Measurements from ENCODE around the gene STING1. TPM values are rescaled to one million over a fixed set of nuclear protein-coding genes. Genes with fewer than 3 reads are reported as not detected.
"Not testable (repeated sequence)": the region's sequence is repeated elsewhere in the genome, so short reads cannot be mapped to it uniquely, and the experiment has no call there.

Gene STING1
- polyA plus RNA-seq, 3 donors from 2014 or later = 67.8 to 150 (median 142) TPM

DNA sequence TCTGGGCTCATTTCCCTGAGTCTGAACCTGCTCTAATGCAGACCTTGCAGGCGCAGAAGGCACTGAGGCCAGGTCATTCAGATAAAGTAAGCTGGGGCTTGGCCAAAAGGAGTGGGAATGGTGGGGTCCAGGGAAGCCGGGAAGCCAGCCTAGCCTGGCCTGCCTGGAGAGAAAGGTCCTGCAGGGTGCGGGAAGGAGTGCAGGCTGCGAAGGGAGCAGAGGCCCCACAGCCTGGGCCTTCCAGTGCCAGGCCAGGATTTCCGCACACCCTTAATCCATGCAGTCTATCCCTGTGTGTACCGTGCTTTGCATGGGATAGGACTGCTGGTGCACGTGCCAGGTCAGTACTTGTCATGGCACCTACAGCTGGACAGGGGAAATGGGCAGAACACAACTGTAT is 3.6 kb upstream of the STING1 start:
- H3K4me3 Mint-ChIP-seq = no peak overlapping the region
- no peak overlapping the region for H3K27ac Mint-ChIP-seq

DNA sequence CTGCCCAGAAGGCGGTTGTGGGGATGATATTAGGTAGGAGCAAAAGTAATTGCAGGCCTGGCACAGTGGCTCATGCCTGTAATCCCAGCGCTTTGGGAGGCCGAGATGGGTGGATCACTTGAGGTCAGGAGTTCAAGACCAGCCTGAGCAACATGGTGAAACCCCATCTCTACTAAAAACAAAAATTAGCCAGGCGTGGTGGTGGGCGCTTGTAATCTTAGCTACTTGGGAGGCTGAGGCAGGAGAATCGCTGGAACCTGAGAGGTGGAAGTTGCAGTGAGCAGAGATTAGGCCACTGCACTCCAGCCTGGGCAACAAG is 291 bp upstream of the STING1 start:
- not testable (repeated sequence) for DNase-seq, H3K9me3 Mint-ChIP-seq
- Mint-ChIP-seq H3K27ac (peak overlapping the region; percentile 87 to 98 (median 92)), H3K4me3 (peak overlapping the region; percentile 86 to 95 (median 90)), H3K27me3 (ENCODE audit: low read depth in 3 of 3) (peaks cover 5 to 11% (median 9%) of the 10 kb centered on the region in 3 donors), H3K36me3 (peaks cover 7 to 16% (median 10%) of the 10 kb centered on the region in 3 donors), H3K4me1 (peaks cover 42 to 44% of the 10 kb centered on the region in 2 donors)

More for the DNA sequence above, 3.6 kb upstream of the STING1 start:
- no peaks in the 10 kb centered on the region for H3K9me3 Mint-ChIP-seq
- H3K27me3 Mint-ChIP-seq (ENCODE audit: low read depth in 3 of 3) = peaks cover 8 to 13% (median 9%) of the 10 kb centered on the region in 3 donors
- H3K4me1 Mint-ChIP-seq = peaks cover 31 to 32% of the 10 kb centered on the region in 2 donors
- no peaks in the 10 kb centered on the region for H3K36me3 Mint-ChIP-seq
- DNase-seq = no peak

DNA sequence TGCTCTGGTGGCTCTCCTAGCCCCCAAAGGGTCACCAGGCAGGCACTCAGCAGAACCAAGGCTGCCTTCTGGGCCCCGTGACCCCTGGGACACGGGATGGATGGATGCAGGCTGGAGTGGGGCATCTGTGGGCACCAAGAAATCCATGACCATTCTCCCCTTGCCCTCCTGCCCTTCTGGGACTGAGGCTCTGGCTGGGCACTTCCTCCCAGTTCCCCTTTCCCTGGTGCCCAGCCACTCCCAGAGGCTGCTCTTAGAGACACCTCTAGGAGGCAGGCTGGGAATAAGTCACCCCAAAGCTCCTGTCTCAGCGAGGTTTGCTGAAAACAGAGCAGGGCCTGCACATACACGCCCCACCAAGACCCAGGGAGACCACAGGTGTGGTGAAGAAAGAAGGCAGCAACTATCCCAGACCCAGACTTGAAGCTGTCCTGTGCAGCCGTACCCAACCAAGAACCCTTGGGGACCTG is 943 bp downstream of the STING1 start:
- DNase-seq = no peak
- Mint-ChIP-seq H3K36me3 (peaks cover 7 to 20% (median 10%) of the 10 kb centered on the region in 3 donors), H3K27me3 (ENCODE audit: low read depth in 3 of 3) (peaks cover 5 to 11% (median 9%) of the 10 kb centered on the region in 3 donors), H3K4me1 (peaks cover 46 to 50% of the 10 kb centered on the region in 2 donors), H3K4me3 (peak overlapping the region; percentile 86 to 95 (median 90)), H3K27ac (peak overlapping the region; percentile 87 to 98 (median 92)), H3K9me3 (no peaks in the 10 kb centered on the region)

DNA sequence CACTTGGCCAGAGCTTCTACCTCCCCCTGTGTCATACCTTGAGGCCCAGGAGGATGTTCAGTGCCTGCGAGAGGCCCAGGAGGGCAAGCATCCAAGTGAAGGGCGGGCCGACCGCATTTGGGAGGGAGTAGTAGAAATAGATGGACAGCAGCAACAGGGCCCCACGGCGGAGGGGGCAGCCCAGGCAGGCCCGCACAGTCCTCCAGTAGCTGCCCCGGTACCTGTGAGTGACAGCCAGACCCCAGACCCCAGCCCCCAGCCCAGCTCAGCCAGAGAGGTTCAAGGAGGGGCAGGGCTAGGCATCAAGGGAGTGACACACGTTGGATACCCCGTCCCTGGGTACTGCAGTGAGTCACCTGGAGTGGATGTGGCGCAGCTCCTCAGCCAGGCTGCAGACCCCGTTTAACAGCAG is 1.4 kb downstream of the STING1 start:
- peak overlapping the region; percentile 86 to 95 (median 90) for H3K4me3 Mint-ChIP-seq
- no peaks in the 10 kb centered on the region for H3K9me3 Mint-ChIP-seq
- DNase-seq = no peak
- H3K27ac Mint-ChIP-seq = peak overlapping the region in 5 of 6 donors; percentile 54 to 98 (median 92)
- peaks cover 5 to 11% (median 9%) of the 10 kb centered on the region in 3 donors for H3K27me3 Mint-ChIP-seq (ENCODE audit: low read depth in 3 of 3)
- H3K36me3 Mint-ChIP-seq = peaks cover 7 to 20% (median 10%) of the 10 kb centered on the region in 3 donors
- H3K4me1 Mint-ChIP-seq = peaks cover 50 to 54% of the 10 kb centered on the region in 2 donors

DNA sequence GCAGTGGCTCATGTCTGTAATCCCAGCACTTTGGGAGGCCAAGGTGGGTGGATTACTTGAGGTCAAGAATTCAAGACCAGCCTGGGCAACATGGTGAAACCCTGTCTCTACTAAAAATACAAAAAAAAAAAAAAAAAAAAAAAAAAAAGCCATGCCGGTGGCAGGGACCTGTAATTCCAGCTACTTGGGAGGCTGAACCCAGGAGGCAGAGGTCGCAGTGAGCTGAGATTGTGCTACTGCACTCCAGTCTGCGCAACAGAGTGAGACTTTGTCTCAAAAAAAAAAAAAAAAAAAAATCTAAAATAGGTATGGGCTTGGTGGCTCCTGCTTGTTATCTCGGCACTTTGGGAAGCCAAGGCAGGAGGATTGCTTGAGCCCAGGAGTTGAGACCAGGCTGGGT is 2.8 kb downstream of the STING1 start:
- H3K4me3 Mint-ChIP-seq, DNase-seq, H3K9me3 Mint-ChIP-seq, H3K27ac Mint-ChIP-seq: not testable (repeated sequence)
- Mint-ChIP-seq H3K4me1 (peaks cover 64 to 66% of the 10 kb centered on the region in 2 donors), H3K27me3 (ENCODE audit: low read depth in 3 of 3) (peaks cover 5 to 13% (median 11%) of the 10 kb centered on the region in 3 donors), H3K36me3 (peaks cover 10 to 31% (median 10%) of the 10 kb centered on the region in 3 donors)

DNA sequence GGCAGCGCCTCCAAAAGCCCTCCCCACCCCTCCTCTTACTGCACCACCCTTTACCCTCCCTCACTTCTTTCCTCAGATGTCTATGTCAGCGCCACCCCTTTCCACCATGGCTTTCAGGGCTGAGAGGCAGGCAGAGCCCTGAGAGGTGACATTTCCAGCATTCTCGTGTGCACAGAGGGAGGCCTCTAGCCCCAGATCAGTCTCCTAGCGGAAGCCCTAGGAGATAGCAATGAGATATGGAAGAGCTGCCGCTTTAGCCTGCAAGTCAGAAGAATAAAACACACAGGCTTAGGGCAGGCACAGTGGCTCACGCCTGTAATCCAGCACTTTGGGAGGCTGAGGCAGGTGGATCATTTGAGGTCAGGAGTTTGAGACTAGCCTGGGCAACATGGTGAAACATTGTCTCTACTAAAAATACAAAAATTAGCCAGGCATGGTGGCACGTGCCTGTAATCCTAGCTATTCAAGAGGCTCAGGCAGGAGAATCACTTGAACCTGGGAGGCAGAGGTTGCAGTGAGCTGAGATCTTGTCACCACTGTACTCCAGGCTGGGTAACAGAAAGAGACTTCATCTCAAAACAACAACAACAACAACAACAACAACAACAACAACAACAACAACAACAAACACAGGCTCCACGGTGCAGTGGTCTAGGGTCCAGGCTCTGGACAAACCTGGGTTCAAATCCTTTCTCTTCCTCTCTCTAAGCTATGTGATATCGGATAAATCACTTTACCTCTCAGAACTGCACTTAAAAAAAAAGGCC is 3.7 kb downstream of the STING1 start:
- Mint-ChIP-seq H3K36me3 (peaks cover 10 to 31% (median 10%) of the 10 kb centered on the region in 3 donors), H3K4me1 (peaks cover 73 to 74% of the 10 kb centered on the region in 2 donors), H3K4me3 (peak overlapping the region in 3 of 5 donors; percentile 9 to 33 (median 22)), H3K27me3 (ENCODE audit: low read depth in 3 of 3) (peaks cover 5 to 13% (median 11%) of the 10 kb centered on the region in 3 donors), H3K27ac (peak overlapping the region in 2 of 6 donors; percentile 45 to 68)
- DNase-seq, H3K9me3 Mint-ChIP-seq: not testable (repeated sequence)

DNA sequence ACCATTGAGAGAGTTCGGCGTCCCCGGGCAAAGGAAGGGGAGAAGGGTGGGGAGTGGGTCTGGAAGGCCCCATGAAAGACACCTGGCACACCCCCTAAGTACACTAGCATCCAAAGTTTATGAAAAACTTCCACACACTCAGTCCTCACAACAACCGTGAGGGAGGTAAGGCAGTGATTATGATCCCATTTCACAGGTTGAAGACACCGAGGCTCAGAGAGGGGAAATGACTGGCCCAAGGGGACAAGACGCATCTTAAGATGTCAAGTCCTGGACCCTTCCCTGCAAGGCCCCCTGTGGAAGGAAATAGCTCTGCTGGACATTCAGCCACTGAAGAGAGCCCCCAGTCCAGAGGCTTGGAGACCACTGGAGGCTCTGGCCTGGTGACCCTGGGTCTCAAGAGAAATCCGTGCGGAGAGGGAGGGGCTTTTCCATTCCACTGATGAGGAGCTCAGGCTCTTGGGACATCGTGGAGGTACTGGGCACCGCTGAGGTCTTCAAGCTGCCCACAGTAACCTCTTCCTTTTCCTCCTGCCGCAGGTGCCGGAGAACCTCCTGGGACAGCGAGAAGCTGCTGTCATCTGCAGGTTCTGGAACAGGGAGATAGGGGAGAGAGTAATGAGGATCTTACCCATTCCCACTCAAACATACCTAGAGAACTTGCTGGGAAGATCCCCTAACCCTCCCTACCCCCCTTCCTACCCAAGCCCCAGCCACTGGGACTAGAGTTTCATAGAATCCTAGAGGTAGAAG is 6.5 kb downstream of the STING1 start:
- no peak for DNase-seq
- peak overlapping the region in 5 of 6 donors; percentile 40 to 94 (median 78) for H3K27ac Mint-ChIP-seq
- peak overlapping the region; percentile 65 to 89 (median 79) for H3K4me3 Mint-ChIP-seq
- peaks cover 4 to 8% (median 5%) of the 10 kb centered on the region in 3 donors for H3K27me3 Mint-ChIP-seq (ENCODE audit: low read depth in 3 of 3)
- peaks cover 78 to 79% of the 10 kb centered on the region in 2 donors for H3K4me1 Mint-ChIP-seq
- H3K36me3 Mint-ChIP-seq = peaks cover 10 to 31% (median 10%) of the 10 kb centered on the region in 3 donors
- H3K9me3 Mint-ChIP-seq = no peaks in the 10 kb centered on the region

DNA sequence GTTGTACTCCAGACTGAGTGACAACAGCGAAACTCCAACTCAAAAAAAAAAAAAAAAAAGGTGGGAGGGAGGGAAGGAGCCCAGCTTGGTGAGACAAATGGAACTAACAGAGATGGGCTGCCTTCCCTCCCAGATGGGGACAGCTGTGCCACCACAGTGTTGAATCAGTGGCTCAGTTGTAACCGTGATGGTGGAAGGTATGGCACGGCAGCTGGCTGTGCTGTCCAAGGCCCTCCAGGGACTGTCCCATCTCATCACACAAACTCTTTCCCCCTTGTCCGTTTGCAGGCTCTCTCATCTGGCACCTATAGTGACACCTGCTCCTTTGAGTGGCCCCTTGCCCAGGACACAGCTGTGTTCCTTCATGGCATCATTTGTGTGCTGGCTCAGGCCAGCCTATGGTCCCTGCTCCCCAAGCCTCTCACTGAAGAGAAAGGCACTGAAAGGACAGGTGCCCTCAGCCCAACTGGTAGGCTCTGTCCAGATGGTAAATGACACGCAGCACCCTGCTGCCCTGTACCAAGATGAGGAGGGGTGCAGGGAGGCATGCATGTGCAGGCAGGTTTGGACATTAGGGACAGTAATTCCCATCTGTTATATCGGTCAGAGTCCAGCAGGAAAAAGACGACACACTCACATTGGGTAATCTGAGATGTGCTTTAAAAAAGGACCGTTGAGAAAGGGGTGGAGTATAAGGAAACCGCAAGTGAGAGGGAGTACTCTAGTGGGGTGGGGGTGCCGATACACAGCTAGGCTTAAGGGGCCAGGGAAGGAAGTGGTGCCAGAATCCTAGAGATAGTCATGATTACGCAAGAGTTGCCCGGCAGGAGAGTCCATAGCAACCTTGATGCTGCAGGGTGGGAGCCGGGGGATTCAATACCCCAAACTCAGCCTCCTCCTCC is 7.4 kb downstream of the STING1 start:
- H3K9me3 Mint-ChIP-seq = no peaks in the 10 kb centered on the region
- peaks cover 78 to 80% of the 10 kb centered on the region in 2 donors for H3K4me1 Mint-ChIP-seq
- peaks cover 3 to 24% (median 4%) of the 10 kb centered on the region in 3 donors for H3K36me3 Mint-ChIP-seq
- peak overlapping the region; percentile 65 to 89 (median 79) for H3K4me3 Mint-ChIP-seq
- peak; percentile 52 to 60 (median 53) for DNase-seq
- H3K27ac Mint-ChIP-seq = peak overlapping the region in 5 of 6 donors; percentile 64 to 94 (median 78)
- H3K27me3 Mint-ChIP-seq (ENCODE audit: low read depth in 3 of 3) = peaks cover 4 to 8% (median 5%) of the 10 kb centered on the region in 3 donors

DNA sequence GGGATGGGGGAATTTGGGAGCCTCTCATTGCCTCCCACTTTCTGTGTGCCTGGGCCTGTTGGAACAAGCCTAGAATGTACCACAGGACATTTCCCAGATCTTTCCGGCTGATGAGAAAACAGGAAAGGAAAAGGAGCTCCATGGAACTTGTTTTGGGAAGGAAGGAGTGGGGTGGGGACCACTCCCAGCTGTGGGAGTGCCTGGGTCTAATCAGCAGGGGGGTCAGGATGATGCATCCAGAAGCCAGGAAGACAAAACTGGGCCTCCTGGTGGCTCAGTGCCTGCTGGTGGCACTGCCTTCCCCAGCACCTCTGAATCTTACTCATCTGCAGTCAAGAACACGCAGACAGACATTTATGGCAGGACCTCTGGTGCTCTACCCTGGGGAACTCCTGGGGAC is 9.0 kb downstream of the STING1 start:
- Mint-ChIP-seq H3K9me3 (no peaks in the 10 kb centered on the region), H3K27ac (no peak overlapping the region), H3K27me3 (ENCODE audit: low read depth in 3 of 3) (peaks cover 4 to 8% (median 5%) of the 10 kb centered on the region in 3 donors), H3K36me3 (peaks cover 2 to 22% (median 3%) of the 10 kb centered on the region in 3 donors), H3K4me1 (peaks cover 87 to 90% of the 10 kb centered on the region in 2 donors), H3K4me3 (peak overlapping the region in 2 of 5 donors; percentile 14 to 33)
- no peak for DNase-seq

DNA sequence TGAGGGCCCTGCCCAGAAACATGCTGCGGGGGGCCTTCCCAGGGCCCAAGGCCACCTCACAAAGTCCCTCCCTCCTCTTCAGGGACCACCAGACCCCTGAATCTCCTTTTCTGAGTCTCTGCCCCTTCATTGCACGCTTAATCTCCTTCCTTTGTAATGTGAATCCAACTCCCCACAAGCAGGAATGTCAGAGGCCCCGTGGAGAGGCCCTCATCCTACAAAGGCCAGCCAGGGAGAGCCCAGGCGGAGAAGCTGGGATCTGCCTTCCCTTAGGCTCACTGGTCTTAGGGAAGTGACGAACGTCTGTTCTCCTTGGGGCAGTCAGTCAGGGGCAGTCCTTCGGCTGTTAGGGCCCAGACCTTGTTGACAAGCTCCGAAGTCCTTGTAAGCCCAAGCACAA is 9.5 kb downstream of the STING1 start:
- Mint-ChIP-seq H3K9me3 (no peaks in the 10 kb centered on the region), H3K4me3 (no peak overlapping the region), H3K27ac (peak overlapping the region in 1 of 6 donors; percentile 49), H3K36me3 (peaks cover 0 to 17% (median 3%) of the 10 kb centered on the region in 3 donors), H3K27me3 (ENCODE audit: low read depth in 3 of 3) (peaks cover 4 to 8% (median 5%) of the 10 kb centered on the region in 3 donors), H3K4me1 (peaks cover 87 to 90% of the 10 kb centered on the region in 2 donors)
- DNase-seq = no peak

DNA sequence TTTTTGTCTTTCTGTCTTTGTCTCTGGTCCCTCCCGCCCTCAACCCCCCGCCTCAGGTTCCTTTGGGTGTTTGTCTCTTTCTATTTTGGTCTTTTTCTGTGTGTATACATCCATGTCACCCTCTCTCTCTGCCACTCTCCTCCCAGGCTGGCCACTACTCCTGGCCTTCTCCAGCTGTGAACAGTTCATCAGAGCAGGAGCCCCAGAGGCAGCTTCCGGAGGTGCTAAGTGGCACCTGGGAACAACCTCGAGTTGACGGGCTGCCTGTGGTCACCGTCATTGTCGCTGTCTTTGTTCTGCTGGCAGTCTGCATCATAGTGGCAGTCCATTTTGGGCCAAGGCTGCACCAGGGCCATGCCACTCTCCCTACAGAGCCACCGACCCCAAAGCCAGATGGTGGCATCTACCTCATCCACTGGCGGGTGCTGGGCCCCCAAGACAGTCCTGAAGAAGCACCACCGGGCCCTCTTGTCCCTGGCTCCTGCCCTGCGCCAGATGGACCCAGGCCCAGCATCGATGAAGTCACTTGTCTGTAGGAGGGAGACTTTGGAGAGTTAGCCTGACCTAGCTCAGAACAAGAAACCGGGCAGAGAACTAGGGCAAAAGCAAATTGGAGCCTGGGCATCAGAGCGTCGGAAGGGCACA is 10.1 kb downstream of the STING1 start:
- no peak for DNase-seq
- peak overlapping the region in 5 of 6 donors; percentile 20 to 91 (median 72) for H3K27ac Mint-ChIP-seq
- H3K27me3 Mint-ChIP-seq (ENCODE audit: low read depth in 3 of 3) = peaks cover 4 to 8% (median 5%) of the 10 kb centered on the region in 3 donors
- peak overlapping the region; percentile 8 to 79 (median 68) for H3K4me3 Mint-ChIP-seq
- peaks cover 0 to 11% (median 3%) of the 10 kb centered on the region in 3 donors for H3K36me3 Mint-ChIP-seq
- no peaks in the 10 kb centered on the region for H3K9me3 Mint-ChIP-seq
- peaks cover 84 to 85% of the 10 kb centered on the region in 2 donors for H3K4me1 Mint-ChIP-seq

DNA sequence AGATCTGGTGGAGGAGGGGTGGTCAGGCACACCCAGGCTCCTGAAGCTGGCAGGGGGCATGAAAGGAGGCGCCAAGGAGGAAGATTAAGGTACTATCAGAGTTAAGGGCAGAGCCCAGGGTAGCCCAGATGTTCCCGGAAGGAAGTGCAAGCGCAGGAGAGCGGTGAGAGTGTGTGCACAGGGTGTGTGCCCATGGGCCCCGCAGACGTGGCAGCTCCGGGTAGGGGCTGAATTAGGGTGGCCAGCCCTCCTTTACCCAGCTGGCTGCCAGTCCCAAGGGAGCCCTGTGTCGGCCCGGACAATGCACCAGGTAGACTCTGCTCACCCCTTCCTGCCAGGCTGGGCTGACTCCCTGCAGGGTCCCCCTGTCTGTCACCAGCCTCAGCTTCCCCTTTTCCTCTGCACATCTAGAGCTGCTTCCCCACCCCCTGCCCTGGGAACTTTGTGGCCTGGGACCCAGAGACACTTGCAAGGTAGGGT is 11.7 kb downstream of the STING1 start, which contains the start of gene SMIM33:
SMIM33 (plus strand) TSS at position 184 of the 480 bp plus-strand sequence; CDS start at position 302, 118 bp downstream.
- peaks cover 75 to 76% of the 10 kb centered on the region in 2 donors for H3K4me1 Mint-ChIP-seq
- H3K27me3 Mint-ChIP-seq (ENCODE audit: low read depth in 3 of 3) = peaks cover 4 to 8% (median 5%) of the 10 kb centered on the region in 3 donors
- peak within 1 kb of the TSS in 4 of 6 donors; percentile 42 to 81 (median 71) for H3K27ac Mint-ChIP-seq
- peaks cover 0 to 9% (median 3%) of the 10 kb centered on the region in 3 donors for H3K36me3 Mint-ChIP-seq
- H3K4me3 Mint-ChIP-seq = peak within 1 kb of the TSS; percentile 75 to 91 (median 83)
- no peaks in the 10 kb centered on the region for H3K9me3 Mint-ChIP-seq
- peak in 1 of 3 donors; percentile 36 for DNase-seq

Data from immature natural killer cell (primary cell).